Measurements from ENCODE around the gene EGF. TPM values are rescaled to one million over a fixed set of nuclear protein-coding genes. Genes with fewer than 3 reads are reported as not detected.

EGF gene
- total RNA-seq, 1 experiment from 2014 or later = 1.5 TPM

DNA sequence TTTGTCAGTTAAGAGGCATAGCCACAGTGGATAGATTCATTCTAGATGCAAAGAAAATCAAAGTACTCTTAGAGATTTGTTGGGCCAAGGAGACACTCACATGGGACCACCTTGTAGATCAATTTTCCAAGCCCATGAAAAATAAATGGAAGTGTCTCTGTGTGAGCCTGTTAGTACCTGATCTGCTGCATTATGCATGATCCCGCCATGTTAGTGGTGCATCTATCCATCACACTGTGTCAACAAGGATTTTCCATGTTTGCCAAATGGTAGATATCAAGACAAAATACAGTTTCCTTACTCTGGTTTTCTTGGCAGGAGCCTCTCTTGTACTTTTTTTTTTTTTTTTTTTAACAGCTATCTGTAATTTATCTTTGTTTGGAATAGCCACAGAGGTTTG, 112.4 kb downstream of the EGF start:
- peaks cover 2% of the 10 kb centered on the region; the same call in 1 of the 2 replicates for H3K4me1 ChIP-seq (ENCODE audit: insufficient read depth, low read length)
- no peak overlapping the region for H4K5ac ChIP-seq (ENCODE audit: insufficient read length, low read depth, low read length)
- peaks cover 21 to 24% of the 10 kb centered on the region in 2 experiments for H3K4me1 Mint-ChIP-seq
- H3K36me3 Mint-ChIP-seq (ENCODE audit: insufficient read depth in 1 of 3, low read depth in 3 of 3) = no peaks in the 10 kb centered on the region
- no peak overlapping the region for H3K4me2 ChIP-seq (ENCODE audit: insufficient read depth, insufficient read length, low read length)
- no peak overlapping the region for H3K56ac ChIP-seq (ENCODE audit: insufficient read length, low read depth, low read length)
- no peak for TF ChIP-seq CTCF (conservative IDR thresholded peaks at IDR 0.05)
- no peaks in the 10 kb centered on the region for H3K27me3 ChIP-seq (ENCODE audit: insufficient read depth, low read length)
- H2BK12ac ChIP-seq (ENCODE audit: insufficient read length, low read depth, low read length) = no peak overlapping the region
- H3K79me2 ChIP-seq (ENCODE audit: insufficient read depth, low read length) = no peaks in the 10 kb centered on the region
- H2AK5ac ChIP-seq (ENCODE audit: insufficient read length, low read length) = no peak overlapping the region
- no peak overlapping the region for H3K4ac ChIP-seq (ENCODE audit: low read depth, low read length)
- H4K91ac ChIP-seq (ENCODE audit: insufficient read length, low read depth, low read length) = no peak overlapping the region
- no peak overlapping the region for H2AFZ ChIP-seq (ENCODE audit: low read length)
- no peaks in the 10 kb centered on the region; the same call in 1 of the 2 replicates for H3K27me3 Mint-ChIP-seq (ENCODE audit: low read depth)
- H3K27ac ChIP-seq (ENCODE audit: insufficient read length, low read depth, low read length) = no peak overlapping the region
- no peak for DNase-seq
- no peak overlapping the region for H2BK20ac ChIP-seq (ENCODE audit: low read depth, low read length, poor library complexity, severe bottlenecking)
- H3K27ac Mint-ChIP-seq = no peak overlapping the region
- H3K4me3 Mint-ChIP-seq = no peak overlapping the region
- H3K9me3 ChIP-seq (ENCODE audit: control insufficient read depth, low read depth, low read length) = no peaks in the 10 kb centered on the region
- no peaks in the 10 kb centered on the region for H3K23me2 ChIP-seq (ENCODE audit: insufficient read length, low read depth, low read length, poor library complexity, severe bottlenecking)
- no peak overlapping the region for H2BK15ac ChIP-seq (ENCODE audit: low read depth, low read length)
- no peaks in the 10 kb centered on the region; a peak in 1 of 5 replicates for H3K9me3 Mint-ChIP-seq
- H4K20me1 ChIP-seq (ENCODE audit: control insufficient read depth, insufficient read depth, insufficient read length) = no peaks in the 10 kb centered on the region
- H3K18ac ChIP-seq (ENCODE audit: insufficient read length, low read depth, low read length) = no peak overlapping the region
- no peak overlapping the region for H3K14ac ChIP-seq (ENCODE audit: insufficient read depth, low read length)
- H2BK5ac ChIP-seq (ENCODE audit: insufficient read length, low read length) = no peak overlapping the region
- no peak overlapping the region for H3K23ac ChIP-seq (ENCODE audit: insufficient read length, low read depth, low read length)
- no peak overlapping the region for H3K9ac ChIP-seq (ENCODE audit: extremely low read depth, insufficient read length, low read length)
- no peak overlapping the region for H4K8ac ChIP-seq (replicated peaks; ENCODE audit: insufficient read length, low read depth, low read length)
- H3K79me1 ChIP-seq (ENCODE audit: insufficient read depth, low read depth, low read length, poor library complexity, severe bottlenecking) = no peaks in the 10 kb centered on the region
- no CpG with 5 or more reads among the region's 1 CpG for whole genome bisulfite sequencing (ENCODE audit: extremely low coverage, insufficient read length, low lambda C conversion rate)
- no peak overlapping the region for H3T11ph ChIP-seq (ENCODE audit: low read length)
- no peak overlapping the region for H2BK120ac ChIP-seq (ENCODE audit: low read depth, low read length, poor library complexity, severe bottlenecking)
